Measurements from ENCODE around the gene RGS12. TPM values are rescaled to one million over a fixed set of nuclear protein-coding genes. Genes with fewer than 3 reads are reported as not detected.
A peak's percentile ranks its signal among the peaks of the same experiment; 100 is the strongest.

Gene RGS12
- total RNA-seq, 1 experiment from 2014 or later: 16.9 TPM

DNA sequence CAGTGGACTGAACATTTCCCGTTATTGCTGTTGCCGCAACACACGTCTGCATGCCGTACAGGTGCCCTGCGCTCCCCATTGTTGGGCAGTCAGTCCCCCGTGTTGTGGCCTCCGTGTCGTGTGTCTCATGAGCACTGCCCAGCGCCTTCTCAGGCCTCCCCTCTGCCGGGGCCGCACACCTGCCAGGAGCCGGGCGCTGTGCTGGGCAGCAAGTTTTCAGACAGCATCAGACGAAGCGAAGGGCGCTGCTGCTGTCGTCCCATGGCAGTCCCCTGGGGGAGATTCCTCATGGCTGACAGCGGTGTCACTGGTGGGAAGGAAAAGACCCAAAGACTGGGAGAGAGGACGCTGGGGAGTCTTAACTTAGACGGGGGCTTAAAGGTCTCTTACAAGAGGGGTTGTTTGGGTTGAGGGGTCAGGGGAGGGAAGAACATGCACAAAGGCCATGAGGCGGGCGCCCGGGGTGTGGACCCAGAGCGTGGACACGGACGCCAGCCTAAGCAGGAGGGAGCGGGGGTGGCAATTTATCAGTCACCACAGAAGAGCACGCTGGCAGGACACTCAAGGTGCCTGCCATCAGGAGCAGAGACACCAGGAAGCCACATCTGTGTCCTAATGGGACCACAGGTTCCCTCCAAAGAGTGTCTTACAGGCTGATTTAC lies 47.3 kb downstream of the RGS12 start:
- H2BK5ac ChIP-seq (ENCODE audit: insufficient read length, low read length): no peak overlapping the region
- no peak for DNase-seq
- H3K27ac ChIP-seq (ENCODE audit: insufficient read length, low read depth, low read length): no peak overlapping the region
- no peak overlapping the region for H4K8ac ChIP-seq (replicated peaks; ENCODE audit: insufficient read length, low read depth, low read length)
- H3K18ac ChIP-seq (ENCODE audit: insufficient read length, low read depth, low read length): no peak overlapping the region
- no peak overlapping the region for H3K56ac ChIP-seq (ENCODE audit: insufficient read length, low read depth, low read length)
- H2BK12ac ChIP-seq (ENCODE audit: insufficient read length, low read depth, low read length): no peak overlapping the region
- Mint-ChIP-seq H3K36me3 (ENCODE audit: insufficient read depth in 1 of 3, low read depth in 3 of 3) (peaks cover 0 to 4% (median 2%) of the 10 kb centered on the region in 3 experiments; a peak in 2 of 7 replicates), H3K27me3 (ENCODE audit: low read depth) (no peaks in the 10 kb centered on the region; the same call in 1 of the 2 replicates), H3K4me1 (peaks cover 8 to 17% of the 10 kb centered on the region in 2 experiments), H3K27ac (peak overlapping the region; percentile 30 to 58 (median 45); a peak in 3 of 7 replicates), H3K4me3 (no peak overlapping the region), H3K9me3 (no peaks in the 10 kb centered on the region; a peak in 1 of 5 replicates)
- no peaks in the 10 kb centered on the region for H3K79me2 ChIP-seq (ENCODE audit: insufficient read depth, low read length)
- no peak overlapping the region for H2BK120ac ChIP-seq (ENCODE audit: low read depth, low read length, poor library complexity, severe bottlenecking)
- H3K27me3 ChIP-seq (ENCODE audit: insufficient read depth, low read length): no peaks in the 10 kb centered on the region
- no peak overlapping the region for H3K4me2 ChIP-seq (ENCODE audit: insufficient read depth, insufficient read length, low read length)
- H3T11ph ChIP-seq (ENCODE audit: low read length): no peak overlapping the region
- no peaks in the 10 kb centered on the region for H3K23me2 ChIP-seq (ENCODE audit: insufficient read length, low read depth, low read length, poor library complexity, severe bottlenecking)
- H3K4ac ChIP-seq (ENCODE audit: low read depth, low read length): no peak overlapping the region
- H2AK5ac ChIP-seq (ENCODE audit: insufficient read length, low read length): no peak overlapping the region
- no peaks in the 10 kb centered on the region for H3K79me1 ChIP-seq (ENCODE audit: insufficient read depth, low read depth, low read length, poor library complexity, severe bottlenecking)
- no CpG with 5 or more reads among the region's 28 CpGs for WGBS (ENCODE audit: extremely low coverage, insufficient read length, low lambda C conversion rate)
- no peak for TF ChIP-seq CTCF (conservative IDR thresholded peaks at IDR 0.05)
- no peak overlapping the region; the same call in 1 of the 2 replicates for H3K14ac ChIP-seq (ENCODE audit: insufficient read depth, low read length)
- no peak overlapping the region for H2BK15ac ChIP-seq (ENCODE audit: low read depth, low read length)
- no peak overlapping the region for H2BK20ac ChIP-seq (ENCODE audit: low read depth, low read length, poor library complexity, severe bottlenecking)
- H3K9me3 ChIP-seq (ENCODE audit: control insufficient read depth, low read depth, low read length): no peaks in the 10 kb centered on the region
- no peak overlapping the region for H3K23ac ChIP-seq (ENCODE audit: insufficient read length, low read depth, low read length)
- no peak overlapping the region for H2AFZ ChIP-seq (ENCODE audit: low read length)
- H3K9ac ChIP-seq (ENCODE audit: extremely low read depth, insufficient read length, low read length): no peak overlapping the region
- 0 out of 2 replicates have a peak, but pooled peaks cover 2% of the 10 kb centered on the region for H3K4me1 ChIP-seq (ENCODE audit: insufficient read depth, low read length)
- peak overlapping the region; percentile 39 for H4K91ac ChIP-seq (ENCODE audit: insufficient read length, low read depth, low read length)
- no peak overlapping the region for H4K5ac ChIP-seq (ENCODE audit: insufficient read length, low read depth, low read length)
- no peaks in the 10 kb centered on the region for H4K20me1 ChIP-seq (ENCODE audit: control insufficient read depth, insufficient read depth, insufficient read length)

Measured in H9 (cell line).